Mucosa of descending colon (tissue), 3 donors: Measurements from ENCODE around the gene HERPUD1. TPM values are rescaled to one million over a fixed set of nuclear protein-coding genes. Genes with fewer than 3 reads are reported as not detected.
A peak's percentile ranks its signal among the peaks of the same experiment; 100 is the strongest.

Experiments used
- ATAC-seq: fragments of 200-7000 bp; cut with Tn5 transposase; one replicate; pipeline ENCODE4 v1.9.1; 2020; ENCODE audit warnings: mild to moderate bottlenecking, moderate library complexity
- DNase-seq, 3 donors: peaks; one replicate each; pipeline ENCODE4 v3.0.0-alpha.2; 2020
- H3K36me3 ChIP-seq: fragments of 200-600 bp; one replicate; pipeline ENCODE4 v1.8.0; 2021; ENCODE audit warnings: low read depth, mild to moderate bottlenecking
- H3K4me1 ChIP-seq: fragments of 200-600 bp; one replicate; pipeline ENCODE4 v1.8.0; 2021; ENCODE audit warnings: low read depth, mild to moderate bottlenecking
- H3K4me3 ChIP-seq: fragments of 200-600 bp; one replicate; pipeline ENCODE4 v1.8.0; 2021; ENCODE audit warnings: mild to moderate bottlenecking
- H3K9me3 ChIP-seq: fragments of 200-600 bp; one replicate; pipeline ENCODE4 v1.8.0; 2021; ENCODE audit warnings: mild to moderate bottlenecking
- CTCF ChIP-seq: fragments of 200-600 bp; IDR thresholded peaks from one replicate; pipeline ENCODE4 v1.8.0; 2022; ENCODE audit warnings: antibody characterized with exemption, mild to moderate bottlenecking
- intact Hi-C, 2 donors: fragments of 100-400 bp; cut with DNase I in 1 of 2; cut with micrococcal nuclease in 1 of 2; formaldehyde crosslinking; loops; one replicate each; pipeline versions ENCODE4 v1.11.0 to v1.11.1; 2022; cut with DNase I, micrococcal nuclease
- total RNA-seq, 3 donors: library from RNA; stranded (reverse); fragmentation: NEBNext Ultra II Directional in 2 of 3; extraction: Animal tissue kit (Norgen Biotek cat#: 25700) in 2 of 3; gene quantifications; one replicate each; pipeline versions ENCODE4 v1.2.1 to v1.2.4, GENCODE V29; 2021 to 2023
- donor health status: DM: no; HTN: no; CAD: no; lungs with moderate emphysema.
- donor health status: DM: no; HTN: no; CAD: no.
- donor health status: DM: no; HTN: yes; CAD: no.

Gene HERPUD1
- total RNA-seq, 3 donors from 2014 or later, result 130 to 165 (median 159) TPM

GRCh38 chr16:56938664-56939513 lies 6.9 kb downstream of the HERPUD1 start:
- ATAC-seq (peak; percentile 69), DNase-seq (no peak)
- Histone ChIP-seq H3K36me3 (peaks cover 49% of the 10 kb centered on the region), H3K4me3 (no peak overlapping the region), H3K9me3 (no peaks in the 10 kb centered on the region), H3K4me1 (peaks cover 15% of the 10 kb centered on the region)
- intact Hi-C loops, result no loop called here
- TF ChIP-seq CTCF, result no peak

- no peak overlapping the region for H3K4me3 ChIP-seq
- no peak for TF ChIP-seq CTCF
- no peaks in the 10 kb centered on the region for H3K9me3 ChIP-seq
- no peak for ATAC-seq
- peaks cover 53% of the 10 kb centered on the region for H3K36me3 ChIP-seq
- intact Hi-C loops, result no loop called here
- DNase-seq, result no peak
- H3K4me1 ChIP-seq, result peaks cover 13% of the 10 kb centered on the region
Observed at GRCh38 chr16:56939801-56940200, 7.9 kb downstream of the HERPUD1 start.

GRCh38 chr16:56941092-56941491 lies 9.2 kb downstream of the HERPUD1 start:
- ATAC-seq (no peak), DNase-seq (no peak)
- H3K4me1 ChIP-seq, result peaks cover 3% of the 10 kb centered on the region
- peaks cover 50% of the 10 kb centered on the region for H3K36me3 ChIP-seq
- intact Hi-C loops, result no loop called here
- no peak overlapping the region for H3K4me3 ChIP-seq
- no peaks in the 10 kb centered on the region for H3K9me3 ChIP-seq
- TF ChIP-seq CTCF, result no peak

GRCh38 chr16:56941856-56942331 lies 10.0 kb downstream of the HERPUD1 start:
- H3K4me3 ChIP-seq, result no peak overlapping the region
- no peak for TF ChIP-seq CTCF
- peaks cover 2% of the 10 kb centered on the region for H3K4me1 ChIP-seq
- no peaks in the 10 kb centered on the region for H3K9me3 ChIP-seq
- H3K36me3 ChIP-seq, result peaks cover 43% of the 10 kb centered on the region
- ATAC-seq (no peak), DNase-seq (no peak)
- intact Hi-C loops, result no loop called here

GRCh38 chr16:56943761-56944375 lies 11.9 kb downstream of the HERPUD1 start:
- no peak overlapping the region for H3K4me3 ChIP-seq
- TF ChIP-seq CTCF, result no peak
- H3K4me1 ChIP-seq, result no peaks in the 10 kb centered on the region
- intact Hi-C loops, result no loop called here
- no peaks in the 10 kb centered on the region for H3K9me3 ChIP-seq
- ATAC-seq, result no peak
- peaks cover 26% of the 10 kb centered on the region for H3K36me3 ChIP-seq
- DNase-seq, result no peak
